Common myeloid progenitor, CD34-positive (primary cell): ENCODE results near the gene KNL1.

Experiments used
- CTCF ChIA-PET: fragments of 350-600 bp; sonication (Branson Sonifier 250); formaldehyde crosslinking; loops from one replicate; lab custom pipeline; 2021; ENCODE audit warnings: antibody characterized with exemption; lab: Charles Lee
- POLR2A ChIA-PET: fragments of 350-600 bp; sonication (Branson Sonifier 250); formaldehyde crosslinking; loops from one replicate; lab custom pipeline; 2021; ENCODE audit warnings: antibody characterized with exemption; lab: Charles Lee
- DNase-seq, 3 donors: peaks; one replicate each; pipeline versions ENCODE4 v3.0.0 to v3.0.0-alpha.2; 2013
- H3K27ac ChIP-seq, 2 experiments: 1 replicate in 1 of 2; 2 replicates in 1 of 2; pipeline ENCODE4 v1.7.0; 2013; ENCODE audit warnings: inconsistent platforms in 2 of 2, low read length in 2 of 2, mild to moderate bottlenecking in 2 of 2, low read depth in 1 of 2, moderate library complexity in 1 of 2; ENCODE audit not compliant: severe bottlenecking in 2 of 2, insufficient read depth in 1 of 2, poor library complexity in 1 of 2
- H3K27me3 ChIP-seq, 5 experiments: replicated peaks in 2 of 5; 1 replicate in 3 of 5; 2 replicates in 2 of 5; pipeline versions ENCODE4 v1.6.1 to v1.7.0; 2013; ENCODE audit warnings: low read length in 4 of 5, mild to moderate bottlenecking in 2 of 5, moderate library complexity in 2 of 5, inconsistent platforms in 1 of 5; ENCODE audit not compliant: insufficient read depth in 5 of 5, control insufficient read depth in 4 of 5
- H3K36me3 ChIP-seq, 4 experiments: 1 replicate in 2 of 4; 2 replicates in 2 of 4; pipeline versions ENCODE4 v1.6.1 to v1.7.0; 2013; ENCODE audit warnings: low read length in 3 of 4, control low read depth in 1 of 4, mild to moderate bottlenecking in 1 of 4; ENCODE audit not compliant: control insufficient read depth in 4 of 4, insufficient read depth in 4 of 4
- H3K4me1 ChIP-seq, 4 experiments: 1 replicate in 3 of 4; 2 replicates in 1 of 4; pipeline versions ENCODE4 v1.6.1 to v1.7.1; 2013; ENCODE audit warnings: low read length in 3 of 4, mild to moderate bottlenecking in 3 of 4, control low read depth in 1 of 4, inconsistent platforms in 1 of 4, moderate library complexity in 1 of 4; ENCODE audit not compliant: control insufficient read depth in 4 of 4, insufficient read depth in 4 of 4; ENCODE audit errors: control extremely low read depth in 1 of 4
- H3K4me3 ChIP-seq, 7 experiments: 1 replicate in 4 of 7; 2 replicates in 3 of 7; pipeline versions ENCODE4 v1.5.1 to v1.7.0; 2013; ENCODE audit warnings: mild to moderate bottlenecking in 7 of 7, low read length in 6 of 7, moderate library complexity in 6 of 7, inconsistent platforms in 2 of 7, low read depth in 2 of 7, control low read depth in 1 of 7; ENCODE audit not compliant: insufficient read depth in 4 of 7, control insufficient read depth in 1 of 7; ENCODE audit errors: extremely low read depth in 1 of 7
- H3K9me3 ChIP-seq, 5 experiments: 1 replicate in 4 of 5; 2 replicates in 1 of 5; pipeline versions ENCODE4 v1.6.1 to v1.7.1; 2013; ENCODE audit warnings: low read length in 4 of 5, mild to moderate bottlenecking in 2 of 5, inconsistent platforms in 1 of 5, low read depth in 1 of 5, moderate library complexity in 1 of 5; ENCODE audit not compliant: control insufficient read depth in 4 of 5, insufficient read depth in 2 of 5; ENCODE audit errors: control extremely low read depth in 1 of 5
- WGBS: methylation state at CpG from one replicate; pipeline ENCODE4 v1.1.5; 2013; ENCODE audit not compliant: insufficient coverage; 5-methylcytosine and 5-hydroxymethylcytosine counted together

The KNL1 gene

GRCh38 chr15:40706121-40706520, 112.1 kb downstream of the KNL1 start:
- no peaks in the 10 kb centered on the region for H3K4me1 ChIP-seq
- H3K36me3 ChIP-seq, result peaks cover 2 to 52% (median 20%) of the 10 kb centered on the region in 4 experiments
- H3K27ac ChIP-seq, result no peak overlapping the region
- no peaks in the 10 kb centered on the region for H3K9me3 ChIP-seq
- ChIA-PET CTCF (interaction anchor here (1.4 kb wide), 1 partner anchor 77 kb away, joined by 7 read pairs; no protein-coding TSS in a partner anchor), POLR2A (no interaction called here)
- WGBS, result 80% methylated on average over 1 of the region's 2 CpGs
- H3K4me3 ChIP-seq, result no peak overlapping the region
- DNase-seq, result no peak
- H3K27me3 ChIP-seq, result no peaks in the 10 kb centered on the region
